NCI-H2107 (cell line): ENCODE measurements around the gene NRAP.
"Not testable (repeated sequence)": the region's sequence is repeated elsewhere in the genome, so short reads cannot be mapped to it uniquely, and the experiment has no call there.

Source experiments
- DNase-seq: peaks from one replicate; lab custom pipeline; 2025; lab: John Stamatoyannopoulos, UW

NRAP gene

DNA sequence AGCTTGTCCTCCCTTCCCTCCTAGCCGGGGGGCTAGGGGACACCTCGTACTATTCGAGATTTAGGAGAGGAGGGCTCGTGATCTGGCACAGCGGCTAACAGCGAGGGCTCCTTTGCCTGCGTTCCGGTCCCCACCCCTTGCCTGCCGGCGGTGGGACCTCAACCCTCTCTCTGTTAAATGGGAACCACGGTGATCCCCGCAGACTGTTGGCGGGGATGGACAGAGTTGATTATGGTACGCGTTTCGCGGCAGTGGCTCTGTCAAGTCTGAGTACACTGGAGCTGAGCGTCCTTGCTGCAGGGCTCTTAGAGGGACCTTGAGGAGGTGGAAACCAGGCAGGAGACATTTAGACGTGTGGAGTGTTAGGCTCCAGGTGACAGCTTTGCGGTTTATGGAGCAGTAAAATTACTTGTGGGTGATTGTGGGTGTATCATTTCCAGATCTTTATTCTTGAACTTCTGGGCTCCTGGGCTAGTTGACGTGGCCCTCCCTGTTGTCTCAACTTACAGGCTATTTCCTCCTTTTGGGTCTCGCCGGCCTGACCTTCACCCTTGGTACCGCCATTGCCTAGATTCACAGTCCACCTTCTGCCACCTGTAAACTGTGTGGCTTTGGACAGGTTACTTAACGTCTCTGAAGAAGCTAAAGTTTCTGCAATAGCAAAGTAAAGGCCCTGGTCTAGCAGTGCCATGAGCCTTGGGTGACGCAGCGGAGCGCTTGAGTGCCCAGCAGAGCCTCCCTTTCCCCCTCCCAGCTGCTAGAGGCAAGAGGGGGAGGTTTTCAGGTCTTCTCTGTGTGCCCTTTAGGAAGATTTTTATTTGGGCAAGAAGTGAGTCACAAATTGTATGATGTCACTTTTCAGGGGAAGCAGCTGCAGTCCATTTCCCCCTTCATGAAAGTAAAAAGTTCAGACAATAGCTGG, 16.6 kb upstream of the NRAP start:
- no peak for DNase-seq

DNA sequence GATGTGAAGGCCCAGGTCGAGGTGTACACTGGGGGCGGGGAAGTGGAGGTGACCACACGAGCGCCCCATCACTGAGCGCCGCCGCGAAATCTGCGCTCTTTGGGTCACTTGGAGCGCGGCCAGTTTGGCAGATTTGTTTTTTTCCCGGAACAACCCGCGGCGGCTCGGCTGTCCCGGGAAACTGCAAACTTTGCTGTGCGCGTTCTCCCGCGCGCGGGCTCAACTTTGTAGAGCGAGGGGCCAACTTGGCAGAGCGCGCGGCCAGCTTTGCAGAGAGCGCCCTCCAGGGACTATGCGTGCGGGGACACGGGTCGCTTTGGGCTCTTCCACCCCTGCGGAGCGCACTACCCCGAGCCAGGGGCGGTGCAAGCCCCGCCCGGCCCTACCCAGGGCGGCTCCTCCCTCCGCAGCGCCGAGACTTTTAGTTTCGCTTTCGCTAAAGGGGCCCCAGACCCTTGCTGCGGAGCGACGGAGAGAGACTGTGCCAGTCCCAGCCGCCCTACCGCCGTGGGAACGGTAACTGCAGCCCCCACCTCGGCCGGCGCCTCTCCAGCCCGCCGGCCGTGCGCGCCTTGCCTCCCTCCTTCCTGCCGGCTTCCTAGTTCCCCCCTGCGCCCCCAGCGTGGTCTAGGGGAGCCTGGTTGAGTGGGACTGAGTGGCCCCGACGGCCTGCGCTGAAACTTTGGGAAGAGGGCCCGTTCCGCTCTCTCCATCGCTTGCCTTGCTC, 15.8 kb upstream of the NRAP start, which contains the start of gene CASP7:
Gene CASP7, plus strand, starts transcription at position 450 of the 727 bp plus-strand sequence. CDS start 17,582 bp downstream, outside the sequence.
- DNase-seq, result peak; percentile 30

DNA sequence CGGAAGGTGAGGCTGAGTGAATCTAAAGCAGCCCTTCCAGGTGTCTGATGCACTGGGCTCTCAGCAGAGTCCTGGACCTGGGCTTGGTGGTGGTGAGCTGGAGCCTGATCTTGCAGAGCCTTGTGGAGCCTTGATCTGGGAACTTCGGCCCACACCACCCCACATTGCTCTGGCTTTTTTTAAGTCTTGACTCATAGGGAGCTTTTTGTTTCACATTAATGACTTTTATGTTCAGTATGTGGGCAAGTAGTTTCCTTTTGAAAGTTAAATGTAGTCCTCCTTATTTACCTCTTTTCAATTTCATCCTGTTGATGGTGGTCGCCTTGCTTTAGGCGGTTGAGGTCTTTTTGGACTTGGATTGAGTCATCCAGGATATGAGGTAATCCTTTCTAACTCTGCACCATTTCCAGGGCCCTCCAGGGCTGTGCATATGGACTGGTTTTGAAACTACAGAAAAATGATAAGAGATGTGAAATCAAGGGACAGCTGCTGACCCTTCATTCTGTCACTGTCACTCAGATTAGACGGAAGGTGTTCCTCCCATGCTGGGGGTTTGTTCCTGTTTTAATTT, 2.9 kb upstream of the NRAP start:
- DNase-seq, result no peak

DNA sequence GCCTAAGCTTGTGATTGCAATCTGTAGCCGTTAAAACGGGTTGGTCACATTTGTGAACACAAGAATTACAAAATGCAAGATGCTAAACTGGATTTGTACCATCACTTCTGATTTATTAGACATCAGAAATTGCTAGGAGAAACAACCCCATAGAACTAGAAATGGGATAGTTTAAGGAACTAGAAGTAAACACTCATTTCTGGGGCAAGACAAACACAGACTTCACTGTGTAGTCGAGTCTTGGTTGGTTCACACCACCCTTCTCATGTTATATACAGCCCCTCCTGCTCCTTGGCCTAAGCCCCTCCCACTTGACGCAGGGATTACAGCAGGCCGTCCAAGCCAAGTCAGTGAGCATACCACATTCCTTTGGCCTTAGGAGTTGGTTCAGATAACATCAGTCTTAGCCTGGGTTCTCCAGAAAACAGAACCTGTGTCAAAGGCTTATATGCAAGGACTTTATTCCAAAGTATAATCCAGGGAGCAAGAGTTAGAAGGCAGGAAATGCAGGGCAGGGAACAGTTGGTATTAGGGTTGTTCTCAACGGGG, 2.0 kb upstream of the NRAP start:
- no peak for DNase-seq

DNA sequence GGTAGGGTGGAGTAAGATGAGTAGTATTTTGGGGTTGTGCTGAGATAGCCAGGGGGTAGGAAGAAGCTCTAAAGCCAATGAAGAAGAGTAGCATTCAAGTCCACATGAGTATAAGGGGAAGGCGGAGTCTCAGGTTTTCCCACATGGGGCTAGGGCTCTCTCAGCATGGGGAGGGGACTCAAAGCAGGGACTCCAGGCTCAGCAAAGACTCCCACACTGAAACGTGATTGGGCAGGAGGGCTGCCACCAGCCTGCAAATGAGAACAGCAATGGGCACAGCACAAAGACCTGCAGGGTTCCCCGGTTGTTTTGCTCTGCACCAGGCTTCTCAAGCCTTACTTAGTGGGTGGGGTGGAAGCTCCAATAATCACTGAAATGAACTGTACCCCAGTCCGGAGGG, 1.5 kb upstream of the NRAP start:
- DNase-seq, result no peak

DNA sequence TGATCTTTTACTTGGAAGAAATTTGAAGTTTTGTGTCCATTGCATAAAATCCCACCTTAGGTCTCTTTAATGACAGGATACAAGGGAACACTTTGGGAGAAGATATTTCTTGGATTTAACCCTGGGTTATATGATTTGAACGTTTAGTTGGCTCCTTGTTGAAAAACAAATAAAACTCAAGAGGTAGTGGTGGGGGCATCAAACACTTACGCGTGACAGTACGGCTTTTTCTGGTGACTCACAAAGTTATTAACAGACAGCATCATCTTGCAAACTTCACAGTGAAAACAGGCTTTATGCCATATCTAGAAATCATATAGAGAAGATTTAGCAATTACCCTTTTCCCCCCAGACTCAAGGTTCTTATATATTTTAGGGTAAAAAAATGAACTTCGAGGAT, 699 bp downstream of the NRAP start:
- no peak for DNase-seq

DNA sequence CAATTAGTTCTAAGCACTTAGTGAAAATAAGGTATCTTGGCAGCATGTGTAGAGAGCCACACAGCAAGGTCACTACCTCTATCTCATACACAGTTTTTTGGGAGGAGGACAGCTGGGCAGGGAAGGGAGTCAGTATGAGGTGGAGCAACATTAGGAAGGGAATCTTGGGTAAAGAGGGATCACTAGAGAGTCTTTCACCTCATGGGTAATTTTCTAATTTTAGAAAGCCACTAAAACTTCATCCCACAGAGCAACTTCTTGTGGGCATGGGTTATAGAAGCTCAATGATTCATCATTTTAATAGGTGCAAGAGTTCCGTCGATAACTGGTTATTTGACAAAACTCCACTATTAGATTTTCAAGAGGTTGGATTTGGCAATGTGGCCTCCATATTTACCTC, 2.5 kb downstream of the NRAP start:
- no peak for DNase-seq

DNA sequence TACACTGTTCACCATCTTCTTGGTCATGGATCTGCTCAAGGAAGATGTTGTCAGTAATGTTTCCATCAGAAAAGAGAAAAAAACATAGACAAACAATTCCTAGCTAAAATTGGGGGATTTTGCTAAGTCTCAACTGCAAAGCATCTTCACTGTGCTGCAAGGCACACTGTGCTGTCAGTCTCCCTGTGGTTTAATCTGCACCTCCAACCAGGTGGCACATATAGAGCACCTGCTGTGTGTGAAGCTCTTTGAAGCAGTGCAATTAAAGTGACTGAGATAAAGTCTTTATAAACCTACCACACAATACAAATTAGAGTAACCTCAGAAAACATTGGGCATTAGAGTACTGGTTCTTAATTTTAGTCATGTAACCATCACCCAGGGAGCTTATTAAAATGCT, 6.3 kb downstream of the NRAP start:
- DNase-seq, result no peak

DNA sequence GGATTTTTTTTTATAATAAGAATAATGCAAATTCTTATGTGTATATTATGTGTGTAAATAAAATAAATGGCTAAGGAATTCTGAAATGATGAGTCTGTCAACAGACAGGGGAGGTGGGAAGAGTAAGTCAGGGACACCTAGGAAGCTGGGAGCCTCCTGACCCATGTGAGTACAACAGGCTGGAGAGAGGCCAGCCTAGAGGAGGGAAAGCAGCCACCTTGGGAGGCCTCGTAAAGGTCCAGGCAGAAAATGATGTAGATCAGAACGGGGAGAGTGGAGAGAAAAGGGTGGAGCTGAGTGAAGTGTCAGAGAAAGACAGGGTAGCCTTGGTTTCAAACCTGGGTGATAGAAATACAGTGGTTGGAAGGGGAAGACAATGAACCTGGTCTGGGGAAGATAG, 6.9 kb downstream of the NRAP start:
- DNase-seq, result no peak

DNA sequence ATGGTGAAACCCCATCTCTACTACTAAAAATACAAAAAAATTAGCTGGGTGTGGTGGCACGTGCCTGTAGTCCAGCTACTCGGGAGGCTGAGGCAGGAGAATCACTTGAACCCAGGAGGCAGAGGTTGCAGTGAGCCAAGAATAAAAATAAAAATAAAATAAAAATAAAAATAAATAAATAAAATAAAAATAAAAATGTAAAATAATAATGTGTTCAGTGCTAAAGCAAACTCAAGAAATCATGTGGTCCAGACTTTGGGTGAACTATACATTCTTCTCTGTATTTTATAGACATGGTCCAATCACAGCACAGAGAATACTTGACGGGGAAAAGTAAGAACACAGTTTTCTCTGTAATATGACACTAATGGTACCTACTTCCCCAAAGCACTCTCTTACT, 11.4 kb downstream of the NRAP start:
- not testable (repeated sequence) for DNase-seq

DNA sequence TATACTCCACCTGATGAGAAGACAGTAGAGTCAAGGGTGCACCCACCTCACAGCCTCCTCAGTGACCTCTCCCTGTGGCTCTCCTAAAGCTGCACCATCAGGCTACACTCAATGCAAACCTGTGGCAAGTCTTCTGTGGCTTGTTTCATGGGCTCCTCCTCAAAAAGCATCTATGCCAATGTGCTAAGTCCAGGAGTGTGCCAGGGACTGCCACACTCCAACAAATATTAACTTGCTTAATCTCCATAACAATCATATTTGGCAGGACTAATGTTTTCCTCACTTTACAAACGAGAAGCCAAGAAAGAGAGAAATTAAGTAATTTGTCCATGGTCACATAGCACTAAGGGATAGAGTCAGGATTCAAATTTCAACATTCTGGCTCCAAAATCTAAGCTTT, 11.9 kb downstream of the NRAP start:
- DNase-seq, result no peak

DNA sequence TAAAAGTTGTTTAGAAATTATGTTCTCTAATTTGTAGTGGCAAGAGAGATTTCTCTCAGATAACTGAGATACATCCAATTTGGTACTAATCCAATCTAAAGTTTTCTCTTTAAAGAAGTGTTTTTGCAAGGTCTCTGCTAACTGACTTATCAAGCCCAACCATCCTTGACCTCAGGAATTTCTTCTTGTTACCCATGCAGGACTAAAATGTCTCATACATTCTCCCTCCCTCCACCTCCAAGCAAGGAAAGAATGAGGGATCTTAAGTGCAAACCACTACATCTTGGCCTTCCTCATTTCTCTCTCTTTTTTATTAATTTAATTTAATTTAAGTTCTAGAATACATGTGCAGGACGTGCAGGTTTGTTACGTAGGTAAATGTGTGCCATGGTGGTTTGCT, 12.8 kb downstream of the NRAP start:
- no peak for DNase-seq

DNA sequence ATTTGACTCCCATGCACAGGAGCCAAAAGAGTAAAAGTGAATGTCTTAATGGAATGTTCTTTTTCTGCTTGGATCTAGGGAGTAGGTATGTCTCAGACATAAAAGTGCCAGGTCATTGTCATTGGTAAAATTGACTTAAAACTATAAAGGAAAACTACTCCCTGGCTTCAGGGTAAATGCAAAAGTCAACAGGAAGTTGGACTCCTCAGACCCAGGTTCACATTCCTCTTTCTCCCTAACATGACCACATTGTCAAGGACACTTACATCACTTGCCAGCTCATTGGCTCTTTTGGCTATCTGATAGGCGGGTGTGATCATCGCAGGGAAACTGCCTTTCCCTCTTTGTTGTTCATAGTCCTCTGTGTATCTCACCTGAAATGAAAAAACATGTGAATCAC, 13.7 kb downstream of the NRAP start:
- no peak for DNase-seq

DNA sequence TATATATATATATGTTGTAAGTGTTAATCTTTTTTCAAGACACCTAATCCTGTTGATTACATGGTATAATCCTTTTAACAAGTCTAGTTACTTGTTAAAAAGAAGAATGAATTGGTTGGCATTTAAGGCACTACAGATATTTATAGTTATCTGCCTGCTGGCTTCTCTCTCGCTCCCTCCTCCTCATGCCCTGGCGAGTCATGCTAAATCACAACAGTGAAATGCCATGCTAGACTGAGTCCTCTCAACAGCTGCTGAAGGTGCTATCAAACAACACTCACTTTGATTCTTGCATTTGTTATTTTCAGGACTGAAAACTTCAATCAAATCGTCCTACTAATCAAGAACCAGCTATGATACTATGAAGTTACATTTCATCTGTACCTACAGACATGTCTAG, 15.4 kb downstream of the NRAP start:
- no peak for DNase-seq

DNA sequence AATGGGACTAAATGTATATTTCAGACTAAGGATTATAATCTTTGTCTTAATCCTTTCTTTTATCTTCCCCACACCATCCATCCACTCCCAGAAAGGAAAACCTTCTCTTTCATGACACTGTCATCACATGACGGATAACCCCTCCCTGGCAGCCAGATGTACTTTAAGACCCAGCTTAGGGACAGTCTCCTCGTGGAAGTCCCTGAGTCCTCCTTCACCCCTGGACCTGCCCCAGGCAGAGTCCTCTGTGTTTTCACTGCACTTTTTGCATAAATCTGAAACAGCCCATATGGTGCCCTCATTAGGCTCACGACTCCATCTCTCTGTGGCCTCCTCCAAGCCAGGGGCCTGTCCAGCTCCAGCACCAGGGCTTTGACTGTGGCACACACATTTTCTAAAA, 16.0 kb downstream of the NRAP start:
- DNase-seq, result no peak

DNA sequence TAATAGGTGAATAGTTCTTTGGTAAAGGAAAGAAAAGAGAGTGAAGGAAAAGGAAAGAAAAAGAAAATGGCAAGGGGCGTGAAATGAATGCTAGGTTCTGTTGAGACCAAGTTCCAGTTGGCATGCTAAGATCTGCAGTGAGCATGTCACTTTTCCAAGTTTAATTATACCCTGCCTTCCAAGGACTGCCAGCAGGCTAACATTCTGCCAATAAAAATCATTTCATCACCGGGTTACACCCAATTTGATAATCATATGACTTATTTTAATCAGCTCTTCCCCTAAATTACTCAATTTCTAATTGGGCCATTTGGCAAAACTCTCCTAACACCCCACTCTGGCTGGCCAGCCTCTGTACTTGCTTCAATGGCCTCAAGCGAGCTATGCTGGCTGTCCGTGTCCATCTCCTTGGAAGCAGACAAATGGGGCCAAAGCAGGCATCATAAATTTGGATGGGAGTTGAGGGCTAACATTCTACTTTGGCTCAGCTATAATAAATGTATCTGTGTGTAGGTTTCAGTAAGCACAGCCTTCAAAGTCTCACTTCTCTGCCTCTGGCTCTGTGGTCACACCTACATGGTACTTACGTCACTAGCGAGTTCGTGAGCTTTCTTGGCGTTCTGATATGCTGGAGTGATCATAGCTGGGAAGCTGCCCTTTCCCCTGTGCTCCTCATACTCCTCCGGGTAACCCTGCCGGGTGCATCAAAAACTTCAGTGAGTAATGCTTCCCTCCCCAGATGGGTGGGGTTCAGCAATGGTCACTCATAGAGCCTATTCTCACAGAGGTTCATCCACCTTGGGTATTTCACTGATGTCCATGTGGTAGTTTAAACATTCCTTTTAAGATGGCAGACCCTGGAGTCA, 17.3 kb downstream of the NRAP start:
- DNase-seq, result no peak

DNA sequence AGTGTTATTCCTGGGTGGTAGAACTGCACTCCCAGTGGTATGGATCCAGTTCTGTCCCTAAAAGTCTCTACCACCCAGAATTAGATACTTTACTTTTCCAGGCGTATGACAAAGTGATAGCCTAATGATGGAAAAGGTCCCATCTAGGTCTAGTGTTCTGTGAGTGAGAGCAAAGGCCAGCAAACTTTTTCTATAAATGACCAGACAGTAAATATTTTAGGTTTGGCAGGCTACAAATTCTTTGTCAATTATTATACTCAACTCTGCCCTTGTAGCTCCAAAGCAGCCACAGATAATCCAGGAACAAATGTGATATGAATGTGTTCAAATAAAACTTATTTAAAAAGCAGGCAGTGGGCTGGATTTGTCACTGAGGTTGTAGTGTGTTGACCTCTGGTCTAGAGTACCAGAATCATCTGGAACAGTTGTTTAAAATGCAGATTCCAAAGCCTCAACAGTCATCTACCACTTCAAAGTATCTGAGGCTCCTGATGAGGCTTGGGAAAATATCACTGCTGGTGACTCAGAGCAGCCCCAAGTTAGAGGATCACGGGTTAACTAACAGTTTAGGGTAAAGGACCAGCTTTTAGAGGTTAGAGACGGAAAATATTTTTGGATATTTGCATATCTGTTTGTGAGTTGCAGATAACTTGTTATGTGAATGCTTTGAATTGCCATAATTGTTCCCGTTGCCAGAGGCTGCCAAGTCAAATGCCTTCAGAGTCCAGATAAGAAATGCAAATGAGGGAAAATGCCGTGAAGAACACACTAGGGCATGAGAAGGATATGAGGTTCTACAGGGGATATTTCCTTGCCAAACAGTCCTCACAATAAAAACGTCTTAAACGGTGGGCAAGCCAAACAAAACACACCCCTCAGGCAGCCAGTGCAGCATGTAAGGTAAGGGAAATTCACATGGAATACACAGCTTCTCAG, 19.4 kb downstream of the NRAP start:
- DNase-seq, result no peak

DNA sequence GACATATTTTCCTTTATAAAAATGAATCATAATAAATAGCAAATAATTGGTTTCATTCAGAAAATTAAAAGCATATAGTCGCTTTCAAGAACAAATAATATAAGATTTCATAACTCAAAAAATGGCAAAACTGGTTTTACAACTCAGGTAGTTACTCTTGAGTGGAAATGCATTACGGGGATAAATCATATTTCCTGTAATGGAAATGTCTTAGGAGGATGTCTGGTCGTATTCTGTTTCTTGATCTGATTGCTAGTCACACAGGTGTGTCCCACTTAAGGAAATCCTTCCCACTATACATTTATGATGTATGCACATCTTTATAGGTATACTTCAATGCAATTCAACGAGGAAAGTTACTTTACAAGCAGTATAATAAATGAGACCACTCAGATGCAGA, 20.7 kb downstream of the NRAP start:
- DNase-seq, result no peak

DNA sequence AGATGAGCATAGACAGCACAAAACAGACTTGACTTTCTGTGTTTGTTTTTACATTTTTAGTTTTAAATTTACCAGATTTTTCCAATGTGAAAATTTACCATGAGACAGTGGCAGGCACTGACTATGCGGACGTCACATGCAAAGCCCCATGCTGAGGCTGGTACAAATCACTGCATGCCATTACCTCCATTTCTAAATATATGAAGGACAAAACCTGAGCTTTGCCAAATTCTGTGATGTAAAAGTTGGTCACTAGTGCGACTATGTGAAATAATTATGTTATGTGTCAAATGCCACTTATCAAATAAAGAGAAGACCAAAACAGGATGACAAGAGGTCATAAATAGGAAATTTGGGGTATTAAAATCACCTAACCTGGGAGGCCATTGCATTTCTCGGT, 22.1 kb downstream of the NRAP start:
- DNase-seq, result no peak

DNA sequence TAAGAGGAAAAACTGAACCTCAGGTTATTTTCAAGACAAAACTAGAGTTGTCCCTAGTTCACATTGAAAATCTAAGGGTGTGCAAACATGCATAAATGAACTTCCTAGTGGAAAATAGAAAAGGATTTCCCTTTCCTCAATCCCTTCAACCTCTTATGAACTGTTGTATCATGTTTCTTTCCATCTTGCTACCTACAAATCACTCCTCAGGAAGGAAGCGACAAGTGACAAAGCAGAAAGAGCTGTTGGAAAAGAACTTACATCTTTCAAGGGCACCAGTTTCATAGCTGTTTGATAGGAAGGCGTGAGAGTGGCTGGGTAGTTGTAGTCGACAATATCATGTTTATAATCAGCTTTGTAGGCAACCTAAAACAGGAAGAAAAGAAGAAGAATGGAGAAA, 23.9 kb downstream of the NRAP start:
- DNase-seq, result no peak
